HepG2 (cell line): ENCODE measurements around the gene PHKG2. TPM values are rescaled to one million over a fixed set of nuclear protein-coding genes. Genes with fewer than 3 reads are reported as not detected.

Source experiments
- CREB3 ChIP-seq: sonication (generic); formaldehyde crosslinking; IDR thresholded peaks from 2 replicates; pipeline ENCODE4 v1.5.0; 2020; ENCODE audit warnings: missing genetic modification reagents
- HMG20B ChIP-seq: conservative IDR thresholded peaks from 2 replicates; pipeline ENCODE4 v1.6.1; 2016; ENCODE audit warnings: missing genetic modification reagents, missing compliant biosample characterization
- HNRNPK ChIP-seq: fragments of 200-400 bp; formaldehyde crosslinking; IDR thresholded peaks from 2 replicates; pipeline ENCODE4 v1.6.1; 2018; ENCODE audit warnings: low read length, low read depth, moderate library complexity, mild to moderate bottlenecking; ENCODE audit not compliant: poor library complexity, severe bottlenecking
- HOXA9 ChIP-seq: sonication (generic); formaldehyde crosslinking; IDR thresholded peaks from 2 replicates; pipeline ENCODE4 v1.8.1; 2022; ENCODE audit warnings: missing genetic modification reagents, mild to moderate bottlenecking, moderate library complexity, borderline replicate concordance
- KLF13 ChIP-seq: sonication (generic); formaldehyde crosslinking; IDR thresholded peaks from 2 replicates; pipeline ENCODE4 v1.4.0; 2020; ENCODE audit warnings: mild to moderate bottlenecking, missing genetic modification reagents
- KLF15 ChIP-seq: sonication (generic); formaldehyde crosslinking; IDR thresholded peaks from 2 replicates; pipeline ENCODE4 v1.8.1; 2023; ENCODE audit warnings: borderline replicate concordance, mild to moderate bottlenecking, inconsistent platforms, missing genetic modification reagents, mixed read lengths
- MLX ChIP-seq: IDR thresholded peaks from 2 replicates; pipeline ENCODE4 v1.6.1; 2016
- MXD4 ChIP-seq: IDR thresholded peaks from 2 replicates; pipeline ENCODE4 v1.6.1; 2016; ENCODE audit warnings: mild to moderate bottlenecking, missing biosample characterization, missing genetic modification reagents
- NFE2 ChIP-seq: sonication (generic); formaldehyde crosslinking; IDR thresholded peaks from 2 replicates; pipeline ENCODE4 v1.4.0; 2020; ENCODE audit warnings: missing genetic modification reagents
- PBX2 ChIP-seq: IDR thresholded peaks from 2 replicates; pipeline ENCODE4 v1.6.1; 2016; ENCODE audit warnings: control low read depth
- PHB2 ChIP-seq: fragments of 450-650 bp; IDR thresholded peaks from 2 replicates; pipeline ENCODE4 v1.6.1; 2018; ENCODE audit not compliant: partially characterized antibody
- RAD51 ChIP-seq: fragments of 450-650 bp; IDR thresholded peaks from 2 replicates; pipeline ENCODE4 v1.6.1; 2016; ENCODE audit warnings: borderline replicate concordance
- RBFOX2 ChIP-seq: fragments of 200-400 bp; formaldehyde crosslinking; IDR thresholded peaks from 2 replicates; pipeline ENCODE4 v1.6.1; 2017; ENCODE audit warnings: low read depth, mild to moderate bottlenecking, low read length
- RBM22 ChIP-seq: fragments of 200-400 bp; formaldehyde crosslinking; optimal IDR thresholded peaks from 2 replicates; pipeline ENCODE3; 2017; ENCODE audit warnings: mild to moderate bottlenecking, low read length, moderate library complexity
- RFXANK ChIP-seq: IDR thresholded peaks from 2 replicates; pipeline ENCODE4 v1.6.1; 2016
- SALL1 ChIP-seq: sonication (generic); formaldehyde crosslinking; IDR thresholded peaks from 2 replicates; pipeline ENCODE4 v1.8.0; 2022; ENCODE audit warnings: mild to moderate bottlenecking, missing genetic modification reagents
- SMAD9 ChIP-seq: sonication (generic); formaldehyde crosslinking; IDR thresholded peaks from 2 replicates; pipeline ENCODE4 v1.5.1; 2020; ENCODE audit warnings: mild to moderate bottlenecking, missing genetic modification reagents
- TARDBP ChIP-seq: sonication (generic); formaldehyde crosslinking; IDR thresholded peaks from 2 replicates; pipeline ENCODE4 v1.8.0; 2022; ENCODE audit warnings: mild to moderate bottlenecking, missing genetic modification reagents
- TFE3 ChIP-seq: IDR thresholded peaks from 2 replicates; pipeline ENCODE4 v1.6.1; 2016
- TRIM22 ChIP-seq: fragments of 450-650 bp; IDR thresholded peaks from 2 replicates; pipeline ENCODE4 v1.6.1; 2017
- ZBTB1 ChIP-seq: sonication (generic); formaldehyde crosslinking; IDR thresholded peaks from 2 replicates; pipeline ENCODE4 v1.4.0; 2020; ENCODE audit warnings: missing genetic modification reagents, borderline replicate concordance
- ZBTB2 ChIP-seq: sonication (generic); formaldehyde crosslinking; IDR thresholded peaks from 2 replicates; pipeline ENCODE4 v1.8.0; 2022; ENCODE audit warnings: low read depth, missing genetic modification reagents
- ZNF549 ChIP-seq: sonication (generic); formaldehyde crosslinking; IDR thresholded peaks from 2 replicates; pipeline ENCODE4 v1.5.0; 2020; ENCODE audit warnings: missing genetic modification reagents
- polyA plus RNA-seq, 8 experiments: library from polyadenylated mRNA; depleted of rRNA in 3 of 8; stranded (reverse) in 7 of 8; unstranded in 1 of 8; fragments of >200 nt; fragmentation: Illumina TruSeq in 4 of 8; extraction: Trizol in 4 of 8; gene quantifications; 2 replicates each; pipeline versions ENCODE4 v1.2.1 to v1.2.3, GENCODE V29; 2011 to 2016; ENCODE audit warnings: low read depth in 4 of 8, missing spikeins in 1 of 8, mixed read lengths in 1 of 8; ENCODE audit not compliant: insufficient read depth in 1 of 8
- total RNA-seq, 5 experiments: library from RNA; depleted of rRNA; stranded (reverse); fragments of >200 nt; fragmentation: Illumina TruSeq; extraction: Trizol; gene quantifications; 2 replicates each; pipeline ENCODE4 v1.2.3, GENCODE V29; 2016; ENCODE audit warnings: low read depth in 1 of 5

PHKG2 gene
- total and polyA plus RNA-seq, 2 of the 13 experiments (the other 11 are each of a cell fraction or from before 2014, with no cell fraction given): 37.4 to 42.1 TPM

GRCh38 chr16:30775392-30776188 is 27.4 kb downstream of the PHKG2 start (continued):
- no peak for TF ChIP-seq CREB3 (CRISPR knock-in tag)
- no peak; the same call in 1 of the 2 replicates for TF ChIP-seq ZBTB1 (CRISPR knock-in tag)
- TF ChIP-seq HNRNPK: peak; percentile 88
- TF ChIP-seq PHB2: no peak
- peak; percentile 81 for TF ChIP-seq SALL1
- TF ChIP-seq KLF15: no peak; the same call in 1 of the 2 replicates
- TF ChIP-seq RAD51: no peak
- peak; percentile 79 for TF ChIP-seq TFE3 (CRISPR knock-in tag)
- peak; percentile 63; the same call in 1 of the 2 replicates for TF ChIP-seq ZBTB2
- peak; percentile 47; the same call in 1 of the 2 replicates for TF ChIP-seq NFE2 (CRISPR knock-in tag)
- TF ChIP-seq RFXANK (CRISPR knock-in tag): 0 out of 2 replicates have a peak, but pooled peaks have one; percentile 2
- TF ChIP-seq HOXA9 (CRISPR knock-in tag): peak; percentile 60; the same call in 1 of the 2 replicates
- peak; percentile 90 for TF ChIP-seq TARDBP (CRISPR knock-in tag)
- TF ChIP-seq HMG20B: no peak
- peak; percentile 96 for TF ChIP-seq MXD4 (CRISPR knock-in tag)
- TF ChIP-seq KLF13 (CRISPR knock-in tag): peak; percentile 65; the same call in 1 of the 2 replicates
- no peak for TF ChIP-seq PBX2 (CRISPR knock-in tag)
- peak; percentile 95 for TF ChIP-seq RBM22
- TF ChIP-seq RBFOX2: peak; percentile 98
- TF ChIP-seq TRIM22: no peak
- TF ChIP-seq SMAD9: no peak
- no peak for TF ChIP-seq ZNF549 (CRISPR knock-in tag)
- TF ChIP-seq MLX: peak; percentile 43
